Right lobe of liver (tissue), 4 donors: ENCODE measurements around the gene FAM167B.

Experiments used
- CTCF ChIP-seq, 4 donors: fragments of 200-600 bp in 3 of 4; fragments of 450-650 bp in 1 of 4; IDR thresholded peaks; one replicate each; pipeline versions ENCODE4 v1.5.1 to v1.8.0; 2016 to 2022; ENCODE audit warnings: antibody characterized with exemption in 4 of 4, mild to moderate bottlenecking in 2 of 4
- POLR2A ChIP-seq: fragments of 450-650 bp; IDR thresholded peaks from one replicate; pipeline ENCODE4 v1.6.1; 2017; ENCODE audit warnings: antibody characterized with exemption, mild to moderate bottlenecking
- donor health status: DM: no; HTN: no; CAD: no.
- donor health status: DM: no; HTN: no; CAD: no.
- donor health status: DM: no; HTN: yes; CAD: no.

DNA sequence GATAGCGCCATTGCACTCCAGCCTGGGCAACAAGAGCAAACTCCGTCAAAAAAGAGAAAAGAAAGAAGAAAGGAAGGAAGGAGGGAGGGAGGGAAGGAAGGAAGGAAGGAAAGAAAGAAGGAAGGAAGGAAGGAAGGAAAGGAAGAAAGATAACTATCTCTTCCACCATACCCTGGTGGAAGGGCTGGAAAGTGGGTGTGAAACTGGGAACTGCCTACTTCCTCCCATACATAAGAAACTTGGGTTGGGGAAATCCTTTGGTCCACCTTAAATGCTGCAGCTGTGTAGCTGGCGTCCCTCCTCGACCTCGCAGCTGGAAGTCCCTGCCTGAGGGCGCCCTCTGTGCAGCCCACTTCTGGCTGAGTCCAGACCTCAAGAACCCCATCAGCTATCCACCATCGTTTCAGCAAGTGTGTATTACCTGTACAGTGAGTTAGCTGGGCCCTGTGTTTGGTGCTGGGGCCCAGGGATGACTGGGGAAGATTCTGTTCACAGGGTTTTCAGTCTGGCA, 4.6 kb upstream of the FAM167B start:
- TF ChIP-seq CTCF (IDR thresholded peaks at IDR 0.05): no peak
- no peak for TF ChIP-seq POLR2A
